Measurements from ENCODE around the gene AMPD2.

AMPD2 gene

GRCh38 chr1:109584766-109585165 lies 34.9 kb upstream of the AMPD2 start (continued):
- TF ChIP-seq CREB5 (CRISPR knock-in tag; IDR thresholded peaks at IDR 0.05; ENCODE audit: low read depth) (no peak), ZC3H10 (CRISPR knock-in tag; IDR thresholded peaks at IDR 0.05) (no peak), ZFP30 (CRISPR knock-in tag; IDR thresholded peaks at IDR 0.05) (no peak), GLIS3 (CRISPR knock-in tag; IDR thresholded peaks at IDR 0.05) (no peak), ESRRG (CRISPR knock-in tag; IDR thresholded peaks at IDR 0.05) (no peak)

- TF ChIP-seq BACH2 (CRISPR knock-in tag; IDR thresholded peaks at IDR 0.05; ENCODE audit: borderline replicate concordance): no peak
- no peak for TF ChIP-seq TOX (CRISPR knock-in tag; IDR thresholded peaks at IDR 0.05; ENCODE audit: borderline replicate concordance)
- no peak for TF ChIP-seq ESRRG (CRISPR knock-in tag; IDR thresholded peaks at IDR 0.05)
- no peak for TF ChIP-seq CSRNP3 (CRISPR knock-in tag; IDR thresholded peaks at IDR 0.05)
- no peak for TF ChIP-seq TSHZ2 (CRISPR knock-in tag; IDR thresholded peaks at IDR 0.05)
- no peak for TF ChIP-seq ZNF70 (CRISPR knock-in tag; IDR thresholded peaks at IDR 0.05)
- TF ChIP-seq RARB (CRISPR knock-in tag; IDR thresholded peaks at IDR 0.05): no peak
- TF ChIP-seq ZFP30 (CRISPR knock-in tag; IDR thresholded peaks at IDR 0.05): no peak
- TF ChIP-seq ZFP3 (CRISPR knock-in tag; IDR thresholded peaks at IDR 0.05): no peak
- TF ChIP-seq SNAI2 (CRISPR knock-in tag; IDR thresholded peaks at IDR 0.05): no peak
- no peak for TF ChIP-seq ZC3H10 (CRISPR knock-in tag; IDR thresholded peaks at IDR 0.05)
- TF ChIP-seq OSR1 (CRISPR knock-in tag; IDR thresholded peaks at IDR 0.05): no peak
- no peak for TF ChIP-seq ISL1 (CRISPR knock-in tag; IDR thresholded peaks at IDR 0.05)
- no peak for TF ChIP-seq PPARA (CRISPR knock-in tag; IDR thresholded peaks at IDR 0.05; ENCODE audit: borderline replicate concordance)
- no peak for TF ChIP-seq CSDC2 (CRISPR knock-in tag; IDR thresholded peaks at IDR 0.05)
- no peak for TF ChIP-seq GLIS3 (CRISPR knock-in tag; IDR thresholded peaks at IDR 0.05)
- no peak for TF ChIP-seq PATZ1 (CRISPR knock-in tag; IDR thresholded peaks at IDR 0.05; ENCODE audit: borderline replicate concordance)
- ATAC-seq: no peak
Observed at GRCh38 chr1:109586055-109586454, 33.6 kb upstream of the AMPD2 start.

GRCh38 chr1:109589177-109589576 lies 30.5 kb upstream of the AMPD2 start:
- TF ChIP-seq ZNF8 (CRISPR knock-in tag; IDR thresholded peaks at IDR 0.05): no peak
- no peak for TF ChIP-seq CSRNP3 (CRISPR knock-in tag; IDR thresholded peaks at IDR 0.05)
- TF ChIP-seq ESRRG (CRISPR knock-in tag; IDR thresholded peaks at IDR 0.05): no peak
- TF ChIP-seq GLIS3 (CRISPR knock-in tag; IDR thresholded peaks at IDR 0.05): no peak
- TF ChIP-seq PATZ1 (CRISPR knock-in tag; IDR thresholded peaks at IDR 0.05; ENCODE audit: borderline replicate concordance): no peak
- TF ChIP-seq TCF4 (CRISPR knock-in tag; IDR thresholded peaks at IDR 0.05; ENCODE audit: borderline replicate concordance): no peak
- no peak for ATAC-seq

All from SK-N-SH treated with all-trans-retinoic acid at 6 μM for 48 hours (cell line).